HepG2 (cell line): ENCODE measurements around the gene CNNM4. TPM values are rescaled to one million over a fixed set of nuclear protein-coding genes. Genes with fewer than 3 reads are reported as not detected.

ENCODE experiments used
- ATAC-seq: fragments of 200-7000 bp; cut with Tn5 transposase; 3 replicates; pipeline ENCODE4 v1.9.1; 2020; ENCODE audit warnings: mild to moderate bottlenecking, moderate library complexity
- BruUV-seq: library from RNA; stranded (reverse); fragments of 400-500 nt; replicated peaks from 2 replicates; lab custom pipeline; 2021; lab: Mats Ljungman, UMichigan
- CTCF ChIA-PET: fragments of 300-600 bp; formaldehyde crosslinking; extraction: SDS; loops from one replicate; lab custom pipeline; 2021; ENCODE audit warnings: low total read pairs, inconsistent platforms, low intra/inter-chr PET ratio; lab: Yijun Ruan, JAX
- POLR2A ChIA-PET: fragments of 350-600 bp; sonication (Branson Sonifier 250); formaldehyde crosslinking; loops from one replicate; lab custom pipeline; 2020; ENCODE audit warnings: antibody characterized with exemption, inconsistent platforms; lab: Yijun Ruan, JAX
- DNase-seq: peaks from one replicate; pipeline ENCODE4 v3.0.0-alpha.2; 2015; ENCODE audit warnings: low spot score
- FAIRE-seq: peaks from 3 replicates; lab custom pipeline; 2011; peaks lifted over from hg19 to GRCh38; lab: Jason Lieb, UNC
- H2AFZ ChIP-seq: one replicate; pipeline ENCODE4 v1.6.1; 2011; ENCODE audit warnings: low read length, inconsistent platforms
- H3K27ac ChIP-seq: fragments of 300-600 bp; 3 replicates; pipeline ENCODE4 v1.8.0; 2011; ENCODE audit warnings: mixed run types, mild to moderate bottlenecking, mixed read lengths, low read length, inconsistent platforms; ENCODE audit not compliant: insufficient read depth; ENCODE audit errors: extremely low read length
- H3K27me3 ChIP-seq, 2 experiments: fragments of 200-600 bp in 1 of 2; 2 replicates in 1 of 2; 3 replicates in 1 of 2; pipeline versions ENCODE4 v1.6.0 to v1.8.0; 2011; ENCODE audit warnings: low read length in 2 of 2, mild to moderate bottlenecking in 2 of 2, moderate library complexity in 2 of 2, inconsistent platforms in 1 of 2; ENCODE audit not compliant: insufficient read depth in 2 of 2, control insufficient read depth in 1 of 2
- H3K36me3 ChIP-seq, 2 experiments: fragments of 200-600 bp in 1 of 2; replicated peaks in 1 of 2; 2 replicates in 1 of 2; 3 replicates in 1 of 2; pipeline versions ENCODE4 v1.5.1 to v1.8.0; 2011; ENCODE audit warnings: low read length in 2 of 2, inconsistent platforms in 1 of 2; ENCODE audit not compliant: insufficient read depth in 2 of 2, control insufficient read depth in 1 of 2
- H3K4me1 ChIP-seq: 2 replicates; pipeline ENCODE4 v1.5.1; 2012; ENCODE audit warnings: low read length, inconsistent platforms; ENCODE audit not compliant: insufficient read depth
- H3K4me2 ChIP-seq: 2 replicates; pipeline ENCODE4 v1.6.0; 2011; ENCODE audit warnings: low read depth, low read length, inconsistent platforms
- H3K4me3 ChIP-seq, 3 experiments: fragments of 200-600 bp in 1 of 3; sonication (generic), shearing (Covaris generic) in 1 of 3; replicated peaks in 1 of 3; 2 replicates each; pipeline ENCODE4 v1.5.1; 2011 to 2016; ENCODE audit warnings: low read length in 3 of 3, inconsistent platforms in 2 of 3, low read depth in 2 of 3, mild to moderate bottlenecking in 2 of 3, control low read depth in 1 of 3, mixed read lengths in 1 of 3; ENCODE audit not compliant: insufficient read depth in 1 of 3
- H3K79me2 ChIP-seq: one replicate; pipeline ENCODE4 v1.6.1; 2011; ENCODE audit warnings: low read length, inconsistent platforms; ENCODE audit not compliant: insufficient read depth
- H3K9ac ChIP-seq: 2 replicates; pipeline ENCODE4 v1.6.0; 2011; ENCODE audit warnings: mild to moderate bottlenecking, low read depth, low read length, inconsistent platforms; ENCODE audit not compliant: insufficient read depth
- H3K9me3 ChIP-seq: 2 replicates; pipeline ENCODE4 v1.5.1; 2012; ENCODE audit warnings: mild to moderate bottlenecking, low read length
- H4K20me1 ChIP-seq: 2 replicates; pipeline ENCODE4 v1.6.0; 2011; ENCODE audit warnings: inconsistent platforms, mild to moderate bottlenecking, low read length, moderate library complexity; ENCODE audit not compliant: insufficient read depth
- ATF6 ChIP-seq: sonication (generic); formaldehyde crosslinking; conservative IDR thresholded peaks from 2 replicates; pipeline ENCODE4 v1.4.0; 2020; ENCODE audit warnings: missing genetic modification reagents
- BHLHE40 ChIP-seq: IDR thresholded peaks from 2 replicates; pipeline ENCODE4 v1.6.1; 2011; ENCODE audit warnings: low read length, improper control_type of control experiment
- GRHL1 ChIP-seq: sonication (generic); formaldehyde crosslinking; conservative IDR thresholded peaks from 2 replicates; pipeline ENCODE4 v1.8.0; 2022; ENCODE audit warnings: missing genetic modification reagents
- LCORL ChIP-seq, 2 experiments: fragments of 450-650 bp in 1 of 2; sonication (generic) in 1 of 2; formaldehyde crosslinking in 1 of 2; IDR thresholded peaks; 2 replicates each; pipeline versions ENCODE4 v1.5.0 to v1.6.1; 2017 to 2020; ENCODE audit warnings: antibody characterized with exemption in 1 of 2, missing genetic modification reagents in 1 of 2
- PTBP1 ChIP-seq: fragments of 200-400 bp; formaldehyde crosslinking; IDR thresholded peaks from 2 replicates; pipeline ENCODE4 v1.6.1; 2018; ENCODE audit warnings: low read length, low read depth; ENCODE audit not compliant: poor library complexity, severe bottlenecking
- RBAK ChIP-seq: sonication (generic); formaldehyde crosslinking; IDR thresholded peaks from 2 replicates; pipeline ENCODE4 v1.5.1; 2020; ENCODE audit warnings: mild to moderate bottlenecking, missing genetic modification reagents
- TCF7 ChIP-seq: sonication (generic); IDR thresholded peaks from 2 replicates; pipeline ENCODE4 v1.6.1; 2016; ENCODE audit warnings: antibody characterized with exemption, low read depth
- ZGPAT ChIP-seq: IDR thresholded peaks from 2 replicates; pipeline ENCODE4 v1.6.1; 2016; ENCODE audit warnings: mild to moderate bottlenecking
- ZNF33B ChIP-seq: sonication (generic); formaldehyde crosslinking; IDR thresholded peaks from 2 replicates; pipeline ENCODE4 v1.5.1; 2020; ENCODE audit warnings: mild to moderate bottlenecking, missing genetic modification reagents
- ZNF883 ChIP-seq: sonication (generic); formaldehyde crosslinking; IDR thresholded peaks from 2 replicates; pipeline ENCODE4 v1.5.1; 2020; ENCODE audit warnings: mild to moderate bottlenecking, missing genetic modification reagents; ENCODE audit errors: not compliant biosample characterization
- WGBS: methylation state at CpG from one replicate; pipeline ENCODE4 v1.1.6; 2017; ENCODE audit warnings: low lambda C conversion rate; 5-methylcytosine and 5-hydroxymethylcytosine counted together
- in situ Hi-C: cut with HindIII; loops from 2 replicates; pipeline ENCODE4 v1.10.0; 2017; ENCODE audit warnings: low pct_unique_long_range_greater_than_20kb; ENCODE audit not compliant: extremely low pct_ligation_motif_present
- intact Hi-C: fragments of 100-400 bp; cut with micrococcal nuclease; formaldehyde crosslinking; loops from one replicate; pipeline ENCODE4 v1.10.0; 2022; ENCODE audit not compliant: unreplicated experiment
- polyA plus RNA-seq, 8 experiments: library from polyadenylated mRNA; depleted of rRNA in 3 of 8; stranded (reverse) in 7 of 8; unstranded in 1 of 8; fragments of >200 nt; fragmentation: Illumina TruSeq in 4 of 8; extraction: Trizol in 4 of 8; gene quantifications; 2 replicates each; pipeline versions ENCODE4 v1.2.1 to v1.2.3, GENCODE V29; 2011 to 2016; ENCODE audit warnings: low read depth in 4 of 8, missing spikeins in 1 of 8, mixed read lengths in 1 of 8; ENCODE audit not compliant: insufficient read depth in 1 of 8
- total RNA-seq, 5 experiments: library from RNA; depleted of rRNA; stranded (reverse); fragments of >200 nt; fragmentation: Illumina TruSeq; extraction: Trizol; gene quantifications; 2 replicates each; pipeline ENCODE4 v1.2.3, GENCODE V29; 2016; ENCODE audit warnings: low read depth in 1 of 5

CNNM4 gene
- total and polyA plus RNA-seq, 2 of the 13 experiments (the other 11 are each of a cell fraction or from before 2014, with no cell fraction given), result 5.9 to 8.4 TPM

- WGBS, result 93% methylated on average over 4 of the region's 4 CpGs
- peaks cover 26% of the 10 kb centered on the region for H3K79me2 ChIP-seq
- H2AFZ ChIP-seq, result no peak overlapping the region
- no peaks in the 10 kb centered on the region for H3K9me3 ChIP-seq
- no peak for DNase-seq
- intact Hi-C loops, result no loop called here
- no peak overlapping the region for H3K9ac ChIP-seq
- no peak overlapping the region for H3K4me2 ChIP-seq
- no peak for ATAC-seq
- peaks cover 16% of the 10 kb centered on the region; the same call in 1 of the 2 replicates for H4K20me1 ChIP-seq
- peaks cover 71% of the 10 kb centered on the region for H3K4me1 ChIP-seq
- no peak for TF ChIP-seq ATF6 (CRISPR knock-in tag)
- TF ChIP-seq, all 625 proteins: peak for 0
- no peaks in the 10 kb centered on the region; a peak in 1 of 5 replicates for H3K27me3 ChIP-seq
- H3K36me3 ChIP-seq, result 0 out of 5 replicates have a peak, but pooled peaks cover 0 to 3% of the 10 kb centered on the region in 2 experiments
- POLR2A ChIA-PET, result interaction anchor here (0.7 to 2.0 kb wide), 4 partner anchors 11 to 55 kb away, joined by 3 to 4 read pairs (median 4); partner anchors contain the start of gene ANKRD39
- BruUV-seq, result no TSS peak
- H3K4me3 ChIP-seq, result no peak overlapping the region
- in situ Hi-C loops, result no loop called here
- H3K27ac ChIP-seq, result no peak overlapping the region
- CTCF ChIA-PET, result no interaction called here
- FAIRE-seq, result no peak
Measured at GRCh38 chr2:96813656-96814055, 53.0 kb downstream of the CNNM4 start.

- H3K4me2 ChIP-seq, result peak overlapping the region; percentile 98
- WGBS, result 2% methylated on average over 34 of the region's 60 CpGs
- no peaks in the 10 kb centered on the region for H3K9me3 ChIP-seq
- H3K9ac ChIP-seq, result peak overlapping the region; percentile 75
- in situ Hi-C loops, result no loop called here
- ATAC-seq (no peak), FAIRE-seq (peak; percentile 40), DNase-seq (peak; percentile 39)
- BruUV-seq, result TSS peak; percentile 77
- H3K4me1 ChIP-seq, result peaks cover 72% of the 10 kb centered on the region
- intact Hi-C loops, result loop anchor here (5.0 kb wide), 3 partner anchors 53 to 213 kb away; partner anchors contain the start of genes CNNM4 and KANSL3
- peak overlapping the region; percentile 87 to 96 (median 91) for H3K4me3 ChIP-seq
- H2AFZ ChIP-seq, result peak overlapping the region; percentile 11
- peaks cover 31% of the 10 kb centered on the region for H4K20me1 ChIP-seq
- CTCF ChIA-PET, result no interaction called here
- no peaks in the 10 kb centered on the region; a peak in 1 of 5 replicates for H3K27me3 ChIP-seq
- peaks cover 0 to 7% of the 10 kb centered on the region in 2 experiments; a peak in 1 of 5 replicates for H3K36me3 ChIP-seq
- peak overlapping the region; percentile 92 for H3K27ac ChIP-seq
- H3K79me2 ChIP-seq, result peaks cover 45% of the 10 kb centered on the region
- POLR2A ChIA-PET, result interaction anchor here (0.9 to 7.4 kb wide), 17 partner anchors 9 to 265 kb away, joined by 3 to 99 read pairs (median 4); partner anchors contain the start of genes ANKRD39 and CNNM4
- no peak for TF ChIP-seq GRHL1 (CRISPR knock-in tag)
- no peak for TF ChIP-seq RBAK (CRISPR knock-in tag)
- TF ChIP-seq ZGPAT (CRISPR knock-in tag), result 0 out of 2 replicates have a peak, but pooled peaks have one; percentile 47
- TF ChIP-seq ZNF883 (CRISPR knock-in tag), result peak; percentile 38
- no peak for TF ChIP-seq TCF7
- TF ChIP-seq LCORL (IDR thresholded peaks at IDR 0.05), result no peak
- TF ChIP-seq LCORL (CRISPR knock-in tag; IDR thresholded peaks at IDR 0.05), result no peak; the same call in 1 of the 2 replicates
- TF ChIP-seq PTBP1, result no peak
- TF ChIP-seq ZNF33B (CRISPR knock-in tag), result 0 out of 2 replicates have a peak, but pooled peaks have one; percentile 78
- peak; percentile 11; the same call in 1 of the 2 replicates for TF ChIP-seq BHLHE40
Measured at GRCh38 chr2:96815326-96816126, 54.8 kb downstream of the CNNM4 start.
